Spleen (tissue), 7 donors: ENCODE data around the gene FBXL20.

Experiments
- CTCF ChIP-seq, 11 experiments: fragments of 200-600 bp in 7 of 11; fragments of 450-650 bp in 4 of 11; sonication (generic) in 4 of 11; IDR thresholded peaks in 8 of 11; conservative IDR thresholded peaks in 3 of 11; 1 replicate in 7 of 11; 2 replicates in 4 of 11; pipeline versions ENCODE4 v1.4.0 to v1.8.0; 2016 to 2021; ENCODE audit warnings: antibody characterized with exemption in 11 of 11, inconsistent platforms in 4 of 11, mild to moderate bottlenecking in 1 of 11
- POLR2A ChIP-seq, 3 donors: fragments of 450-650 bp; IDR thresholded peaks; one replicate each; pipeline ENCODE4 v1.5.1; 2017; ENCODE audit warnings: antibody characterized with exemption in 3 of 3, mild to moderate bottlenecking in 1 of 3
- donor health status: DM: no; HTN: no; CAD: no; lungs with moderate emphysema.
- donor health status: DM: no; HTN: no; CAD: no.
- donor health status: DM: no; HTN: no; CAD: no.

- TF ChIP-seq CTCF (IDR thresholded peaks at IDR 0.05 in 8 of 11, conservative IDR thresholded peaks at IDR 0.05 in 3 of 11) (no peak), POLR2A (IDR thresholded peaks at IDR 0.05) (no peak)
These were observed 3.3 kb upstream of the FBXL20 start for GRCh38 chr17:39404542-39405378.
